ENCODE measurements around the gene PTPRJ.

Gene PTPRJ

GRCh38 chr11:47997063-47998053 lies 17.0 kb downstream of the PTPRJ start:
- DNase-seq: no peak

DNA sequence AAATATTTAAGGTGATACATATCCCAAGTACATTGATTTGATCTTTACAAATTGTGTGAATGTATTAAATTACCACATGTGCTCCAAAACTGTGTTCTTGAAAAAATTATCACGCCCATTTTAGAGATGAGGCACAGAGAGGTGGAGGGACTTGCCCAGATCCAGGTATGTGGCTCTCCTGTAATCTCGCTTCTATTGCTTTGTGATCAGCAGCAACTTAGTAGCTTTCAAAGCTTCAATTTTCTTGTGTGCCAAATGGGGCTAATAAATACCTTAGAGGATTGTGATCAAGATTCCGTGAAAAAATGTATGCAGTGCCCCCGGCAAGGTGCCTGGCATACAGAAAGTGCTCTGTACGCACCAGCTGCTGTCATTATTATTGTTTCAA lies 18.0 kb downstream of the PTPRJ start:
- DNase-seq: no peak

- no peak for DNase-seq
Measured at GRCh38 chr11:47998733-47999359, 18.5 kb downstream of the PTPRJ start.

DNA sequence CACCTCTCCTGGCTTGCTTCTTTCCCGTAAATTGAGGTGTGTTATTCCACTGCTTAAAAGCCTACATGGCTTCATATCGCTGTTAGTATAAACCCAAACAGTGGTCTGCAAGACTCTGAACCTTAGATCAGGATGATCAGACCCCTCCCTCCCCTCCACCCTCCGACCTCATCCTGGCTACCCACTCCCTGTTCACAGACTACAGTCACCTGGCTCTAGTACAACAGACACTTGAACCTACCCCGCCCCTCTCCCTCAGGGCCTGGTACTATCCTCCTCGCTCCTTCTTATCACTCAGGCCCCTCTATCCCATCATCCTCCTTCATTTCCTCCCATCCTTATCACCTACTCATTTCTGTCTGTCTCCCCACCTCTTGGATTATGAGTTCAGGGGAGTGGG lies 20.1 kb downstream of the PTPRJ start:
- DNase-seq: no peak

DNA sequence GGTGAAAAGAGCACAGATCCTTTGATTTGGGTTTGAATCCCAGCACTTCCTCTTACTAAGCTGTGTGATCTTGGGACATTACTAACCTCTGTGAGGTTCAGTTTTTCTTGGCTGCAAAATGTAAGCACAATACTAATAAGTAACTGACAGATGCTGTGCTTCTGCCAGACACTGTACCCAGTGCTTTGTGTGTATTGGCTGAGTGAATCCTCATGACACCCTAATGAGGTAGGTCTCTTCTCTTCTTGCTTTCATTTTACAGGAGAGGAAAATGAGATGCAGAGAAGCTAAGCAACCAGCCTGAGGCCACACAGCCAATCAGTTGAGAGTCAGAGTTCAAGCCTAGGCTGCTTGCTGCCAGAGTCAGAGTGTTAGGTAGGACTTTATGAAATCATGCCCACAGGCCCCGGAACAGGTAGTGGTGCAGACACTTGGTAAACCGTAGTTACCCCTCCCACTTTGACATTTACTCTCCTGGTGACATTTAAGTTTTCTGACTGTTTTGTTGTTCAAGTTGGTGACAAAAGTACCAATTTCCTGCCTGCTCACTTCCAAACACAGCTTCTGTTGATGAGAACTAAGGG lies 21.2 kb downstream of the PTPRJ start:
- peak; percentile 50 for DNase-seq

- DNase-seq: no peak
Measured at GRCh38 chr11:48002561-48002960, 22.2 kb downstream of the PTPRJ start.

DNA sequence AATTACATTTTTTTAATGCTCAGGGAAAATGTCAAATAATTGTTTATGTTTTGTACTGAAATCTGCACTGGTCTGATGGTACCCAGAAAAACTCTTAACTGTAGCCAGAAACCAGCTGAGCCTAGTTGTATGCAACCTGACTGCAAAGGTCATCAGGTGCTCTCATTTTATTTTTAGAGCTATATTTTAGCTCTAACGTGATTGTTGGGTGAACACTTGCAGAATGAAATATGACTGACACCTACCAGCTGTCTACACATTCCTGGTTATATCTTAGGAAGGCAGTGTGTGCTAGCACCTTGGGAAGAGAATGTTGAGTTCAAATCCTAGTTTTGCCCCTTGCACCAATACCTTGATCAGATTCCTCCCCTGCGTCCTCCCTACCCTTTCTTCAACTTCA lies 23.6 kb downstream of the PTPRJ start:
- peak; percentile 34 for DNase-seq

- no peak for DNase-seq
Measured at GRCh38 chr11:48004456-48004855, 24.1 kb downstream of the PTPRJ start.

GRCh38 chr11:48005136-48005535 lies 24.8 kb downstream of the PTPRJ start:
- DNase-seq: no peak

GRCh38 chr11:48005831-48006270 lies 25.5 kb downstream of the PTPRJ start:
- DNase-seq: no peak

DNA sequence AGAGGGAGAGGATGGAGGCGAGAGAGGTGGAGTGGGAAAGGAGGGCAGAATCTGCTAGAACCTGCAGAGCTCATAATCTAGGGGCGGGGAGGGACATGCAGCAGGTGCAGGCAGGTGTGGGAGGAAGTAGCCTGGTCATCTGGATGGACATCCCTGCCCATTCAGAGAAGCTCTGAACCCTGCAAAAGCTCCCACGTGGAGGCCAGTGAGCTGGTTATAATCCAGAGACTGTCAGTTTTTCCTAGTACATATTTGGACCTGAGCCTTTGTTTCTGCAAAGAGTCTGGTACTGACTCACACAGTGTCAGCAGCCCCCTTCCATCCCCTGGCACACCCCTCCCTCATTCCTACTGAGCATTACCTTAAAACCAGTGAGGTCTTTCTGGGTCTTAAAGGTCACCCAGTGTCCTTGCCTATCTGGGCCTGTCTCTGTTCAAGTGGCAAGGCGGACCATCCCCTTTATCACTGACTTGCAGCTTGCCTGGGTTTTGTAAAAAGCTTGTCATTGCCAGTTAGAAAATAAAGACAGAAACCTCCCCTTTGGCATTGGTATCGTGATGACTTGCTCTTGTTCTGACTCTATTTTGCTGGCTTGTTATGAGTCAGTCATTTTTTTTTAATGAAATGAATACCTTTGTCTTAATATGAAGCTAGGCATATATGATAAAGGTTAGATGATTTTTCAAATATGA lies 26.1 kb downstream of the PTPRJ start:
- DNase-seq: no peak

DNA sequence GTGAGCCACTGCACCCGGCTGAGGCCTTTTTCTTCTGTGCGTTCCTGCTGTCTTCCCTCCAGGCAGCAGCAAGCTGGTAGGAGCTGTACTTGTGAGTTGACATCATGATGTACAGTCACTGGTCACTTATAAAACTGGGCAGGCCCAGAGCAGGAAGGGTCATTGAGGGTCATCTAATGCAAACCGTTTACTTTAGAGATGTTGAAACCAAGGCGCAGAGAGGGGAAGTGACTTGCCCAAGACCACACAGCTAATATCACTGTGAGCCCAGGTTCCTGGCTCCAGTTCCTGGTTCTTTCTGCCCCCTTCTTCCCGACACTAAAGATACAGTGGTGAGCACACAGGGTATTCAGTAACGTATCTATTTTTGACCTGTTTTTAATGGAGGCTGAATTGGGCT lies 27.3 kb downstream of the PTPRJ start:
- no peak for DNase-seq

- DNase-seq: no peak
Measured at GRCh38 chr11:48008951-48009270, 28.6 kb downstream of the PTPRJ start.

- DNase-seq: no peak
Measured at GRCh38 chr11:48011102-48011797, 30.9 kb downstream of the PTPRJ start.

DNA sequence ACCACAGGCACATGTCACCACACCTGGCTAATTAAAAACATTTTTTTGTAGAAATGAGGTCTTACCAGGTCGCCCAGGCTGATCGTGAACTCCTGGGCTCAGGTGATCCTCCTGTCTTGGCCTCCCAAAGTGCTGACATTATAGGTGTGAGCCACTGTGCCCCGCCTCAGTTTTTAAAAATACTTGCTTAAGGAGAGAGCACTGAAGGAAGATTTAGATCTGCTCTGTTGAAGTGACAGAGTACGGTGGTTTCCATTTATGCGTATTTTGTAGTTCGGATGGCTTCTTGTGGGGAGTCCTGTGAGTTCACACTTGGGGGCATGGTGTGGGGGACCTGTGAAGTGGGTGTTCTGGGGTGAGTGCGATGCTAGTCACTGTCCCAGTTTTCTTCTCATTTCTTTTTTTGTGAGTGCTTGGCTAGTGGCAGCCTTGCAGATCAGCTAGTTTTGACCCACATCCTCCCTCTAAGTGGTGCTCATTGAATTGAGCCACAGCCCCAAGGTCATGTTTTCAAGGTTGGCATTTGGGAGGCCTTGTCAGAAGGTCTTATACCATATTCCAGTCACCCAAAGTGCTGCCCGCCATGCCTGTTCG lies 31.5 kb downstream of the PTPRJ start:
- no peak for DNase-seq

- no peak for DNase-seq
Measured at GRCh38 chr11:48013269-48013901, 33.0 kb downstream of the PTPRJ start.

- DNase-seq: no peak
Measured at GRCh38 chr11:48014917-48015316, 34.6 kb downstream of the PTPRJ start.

DNA sequence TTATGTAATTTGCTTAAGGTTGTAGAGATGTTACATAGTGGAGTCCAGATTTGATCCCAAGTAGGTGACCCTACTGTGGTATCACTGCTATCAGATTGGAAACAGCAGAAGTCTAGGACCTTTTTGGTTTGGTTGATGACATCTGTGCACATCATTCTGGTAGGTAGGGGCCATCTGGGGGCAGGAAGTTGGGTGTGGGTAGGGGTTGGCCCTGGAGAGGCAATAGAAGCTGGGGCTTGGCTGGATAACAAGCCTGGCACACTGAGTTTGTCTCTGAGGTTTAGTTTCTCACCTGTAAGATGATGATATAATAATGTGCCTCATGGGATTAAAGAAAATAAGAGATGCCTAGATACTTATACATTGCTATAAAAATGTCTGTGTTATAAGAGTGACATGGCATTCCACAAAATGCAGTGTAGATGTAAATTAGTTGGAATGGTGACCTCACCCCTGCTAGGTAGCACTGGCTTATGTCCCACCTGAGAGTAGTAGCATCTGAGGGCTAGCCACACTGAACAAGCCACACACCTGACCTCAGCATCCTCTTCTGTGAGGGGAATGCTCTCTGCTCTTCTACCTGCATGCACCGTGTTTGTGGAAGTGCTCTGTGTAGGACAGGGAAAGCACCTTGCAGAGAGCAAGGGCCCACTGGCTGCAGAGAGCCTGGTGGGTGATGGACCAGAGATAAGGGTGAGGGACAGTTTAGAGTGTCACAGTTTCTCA lies 36.9 kb downstream of the PTPRJ start:
- DNase-seq: no peak

GRCh38 chr11:48017831-48018527 lies 37.6 kb downstream of the PTPRJ start:
- no peak for DNase-seq

DNA sequence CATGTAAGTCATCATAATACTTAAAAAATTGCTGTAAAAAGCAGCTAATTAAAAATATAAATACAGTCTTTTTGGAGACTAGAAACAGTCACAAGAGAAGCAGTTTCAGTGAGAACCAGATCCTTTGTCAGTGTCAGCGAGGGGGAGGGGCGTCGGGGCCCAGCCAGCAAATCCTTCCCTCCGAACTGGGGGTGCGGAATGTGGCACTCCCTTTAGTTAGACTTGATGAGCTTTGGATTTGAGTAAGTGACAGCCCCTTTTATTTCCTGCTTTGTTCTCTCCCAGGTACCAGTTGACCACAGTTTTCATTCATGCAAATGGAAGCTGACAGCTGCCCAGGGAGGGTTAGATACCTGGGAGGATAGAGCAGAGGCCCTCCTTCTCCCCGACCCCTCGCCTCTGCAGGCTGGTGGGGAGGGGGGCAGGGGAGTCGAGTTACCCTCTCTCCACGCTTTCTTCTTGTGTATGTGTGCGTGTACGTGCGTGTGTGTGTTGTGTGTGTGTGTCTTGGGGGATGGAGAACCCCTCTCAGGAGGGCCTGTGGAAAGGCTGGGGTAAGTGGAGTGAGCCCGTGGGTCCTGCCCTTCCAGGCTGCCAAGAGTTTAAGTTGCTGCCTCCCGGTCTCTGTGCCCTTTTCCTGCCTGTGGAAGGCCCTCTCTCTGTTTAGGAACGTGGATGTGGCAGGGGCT lies 38.3 kb downstream of the PTPRJ start:
- DNase-seq: no peak
